Measurements from ENCODE around the gene CENPM. TPM values are rescaled to one million over a fixed set of nuclear protein-coding genes. Genes with fewer than 3 reads are reported as not detected.
A peak's percentile ranks its signal among the peaks of the same experiment; 100 is the strongest.

Gene CENPM
- total RNA-seq, 1 experiment from 2014 or later = 39.8 TPM

DNA sequence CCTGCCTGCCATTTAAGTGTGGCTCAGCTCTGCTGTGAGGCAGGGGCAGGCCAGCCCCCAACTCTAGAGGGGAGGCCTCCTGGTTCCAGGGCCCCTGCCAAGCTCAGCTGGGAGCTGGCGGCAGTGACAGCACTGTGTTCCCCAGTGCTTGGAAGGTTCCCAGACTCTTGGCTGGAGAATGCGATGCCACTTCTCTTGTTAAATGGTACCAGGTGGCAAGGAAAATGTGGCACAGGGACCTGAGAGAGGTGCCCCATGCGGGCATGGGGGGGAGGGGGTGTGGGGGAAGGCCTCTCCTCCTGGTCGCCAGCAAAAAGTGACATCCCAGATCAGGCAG lies 12.0 kb downstream of the CENPM start:
- H3K27ac ChIP-seq (ENCODE audit: low read length) = no peak overlapping the region
- ChIA-PET CTCF (interaction anchor here (0.8 kb wide), 1 partner anchor 188 kb away, joined by 4 read pairs; no protein-coding TSS in a partner anchor), POLR2A (interaction anchor here (0.6 kb wide), 1 partner anchor 27 kb away, joined by 7 read pairs; no protein-coding TSS in a partner anchor)
- ATAC-seq = no peak
- no peak overlapping the region for H3K4me3 ChIP-seq (ENCODE audit: low read depth in 2 of 2, low read length in 2 of 2)
- intact Hi-C loops (cut with micrococcal nuclease; ENCODE audit: unreplicated experiment) (no loop called here), in situ Hi-C loops (cut with HindIII; ENCODE audit: low pct_unique_long_range_greater_than_20kb, low sequenced_read_pairs) (no loop called here)
- no peaks in the 10 kb centered on the region for H3K4me1 ChIP-seq (ENCODE audit: control insufficient read depth, insufficient read depth, low read length)
- DNase-seq (ENCODE audit: low read depth, low spot score) = no peak
- TF ChIP-seq TCF7L2 (IDR thresholded peaks at IDR 0.05; ENCODE audit: low read depth, low read length) = no peak
- no peak for TF ChIP-seq REST (IDR thresholded peaks at IDR 0.05; ENCODE audit: insufficient read depth in 1 of 2, low read depth in 2 of 2, low read length in 1 of 2)
- TF ChIP-seq, protein P1, sequence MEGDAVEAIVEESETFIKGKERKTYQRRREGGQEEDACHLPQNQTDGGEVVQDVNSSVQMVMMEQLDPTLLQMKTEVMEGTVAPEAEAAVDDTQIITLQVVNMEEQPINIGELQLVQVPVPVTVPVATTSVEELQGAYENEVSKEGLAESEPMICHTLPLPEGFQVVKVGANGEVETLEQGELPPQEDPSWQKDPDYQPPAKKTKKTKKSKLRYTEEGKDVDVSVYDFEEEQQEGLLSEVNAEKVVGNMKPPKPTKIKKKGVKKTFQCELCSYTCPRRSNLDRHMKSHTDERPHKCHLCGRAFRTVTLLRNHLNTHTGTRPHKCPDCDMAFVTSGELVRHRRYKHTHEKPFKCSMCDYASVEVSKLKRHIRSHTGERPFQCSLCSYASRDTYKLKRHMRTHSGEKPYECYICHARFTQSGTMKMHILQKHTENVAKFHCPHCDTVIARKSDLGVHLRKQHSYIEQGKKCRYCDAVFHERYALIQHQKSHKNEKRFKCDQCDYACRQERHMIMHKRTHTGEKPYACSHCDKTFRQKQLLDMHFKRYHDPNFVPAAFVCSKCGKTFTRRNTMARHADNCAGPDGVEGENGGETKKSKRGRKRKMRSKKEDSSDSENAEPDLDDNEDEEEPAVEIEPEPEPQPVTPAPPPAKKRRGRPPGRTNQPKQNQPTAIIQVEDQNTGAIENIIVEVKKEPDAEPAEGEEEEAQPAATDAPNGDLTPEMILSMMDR (IDR thresholded peaks at IDR 0.05) = no peak
- TF ChIP-seq POLR2AphosphoS5 (IDR thresholded peaks at IDR 0.05; ENCODE audit: low read depth, low read length) = no peak
- TF ChIP-seq SIN3A (IDR thresholded peaks at IDR 0.05; ENCODE audit: borderline replicate concordance, insufficient read depth, low read depth, low read length) = no peak
- H3K9me3 ChIP-seq (ENCODE audit: control insufficient read depth, insufficient read depth, low read depth, low read length) = no peaks in the 10 kb centered on the region
- BruUV-seq (replicated peaks) = no TSS peak
- H3K36me3 ChIP-seq (ENCODE audit: control insufficient read depth, insufficient read depth, low read length) = no peaks in the 10 kb centered on the region
- no peaks in the 10 kb centered on the region for H3K27me3 ChIP-seq (ENCODE audit: control insufficient read depth, insufficient read depth, low read length)

- BruUV-seq (replicated peaks) = no TSS peak
- Histone ChIP-seq H3K27ac (ENCODE audit: low read length) (no peak overlapping the region), H3K4me3 (ENCODE audit: low read depth in 2 of 2, low read length in 2 of 2) (no peak overlapping the region), H3K36me3 (ENCODE audit: control insufficient read depth, insufficient read depth, low read length) (no peaks in the 10 kb centered on the region), H3K27me3 (ENCODE audit: control insufficient read depth, insufficient read depth, low read length) (no peaks in the 10 kb centered on the region), H3K9me3 (ENCODE audit: control insufficient read depth, insufficient read depth, low read depth, low read length) (no peaks in the 10 kb centered on the region), H3K4me1 (ENCODE audit: control insufficient read depth, insufficient read depth, low read length) (no peaks in the 10 kb centered on the region)
- in situ Hi-C loops (cut with HindIII; ENCODE audit: low pct_unique_long_range_greater_than_20kb, low sequenced_read_pairs) (no loop called here), intact Hi-C loops (cut with micrococcal nuclease; ENCODE audit: unreplicated experiment) (no loop called here)
- TF ChIP-seq SIN3A (IDR thresholded peaks at IDR 0.05; ENCODE audit: borderline replicate concordance, insufficient read depth, low read depth, low read length) (no peak), POLR2AphosphoS5 (IDR thresholded peaks at IDR 0.05; ENCODE audit: low read depth, low read length) (0 out of 2 replicates have a peak, but pooled peaks have one; percentile 25), TCF7L2 (IDR thresholded peaks at IDR 0.05; ENCODE audit: low read depth, low read length) (no peak)
- CTCF ChIA-PET = no interaction called here
- POLR2A ChIA-PET = no interaction called here
- ATAC-seq (no peak), DNase-seq (ENCODE audit: low read depth, low spot score) (no peak)
Observed at GRCh38 chr22:41934284-41935014, 12.5 kb downstream of the CENPM start.

All from Panc1 (cell line).